ENCODE results near the gene DMD. TPM values are rescaled to one million over a fixed set of nuclear protein-coding genes. Genes with fewer than 3 reads are reported as not detected.

The DMD gene
- polyA plus RNA-seq, 1 donor from 2014 or later, result 21.6 TPM

DNA sequence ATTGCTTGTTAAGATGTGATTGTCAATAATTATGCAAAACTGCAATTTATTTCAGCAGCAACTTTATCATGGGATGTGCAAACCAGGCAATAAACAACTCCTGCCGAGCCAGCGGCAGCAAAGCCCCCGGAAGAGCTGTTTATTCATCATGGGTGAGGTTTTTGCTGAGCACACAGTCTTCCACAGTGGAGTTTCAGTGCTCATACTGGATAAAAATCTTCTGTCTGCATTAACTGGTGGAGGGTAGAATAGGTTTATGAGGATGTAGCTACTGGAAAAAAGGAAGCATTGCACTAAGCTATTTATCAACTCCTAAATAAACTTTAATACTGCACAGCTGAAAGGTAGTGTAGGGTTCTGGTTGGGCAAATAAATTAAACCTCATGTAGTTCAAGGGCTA is 1582.2 kb downstream of the DMD start:
- no peaks in the 10 kb centered on the region for H3K27me3 ChIP-seq (ENCODE audit: insufficient read depth, low read depth, low read length)
- no peaks in the 10 kb centered on the region for H3K9me2 ChIP-seq (ENCODE audit: insufficient read depth, low read length)
- H3K79me2 ChIP-seq (replicated peaks; ENCODE audit: insufficient read depth, low read length), result no peaks in the 10 kb centered on the region
- H2AFZ ChIP-seq (ENCODE audit: low read depth, low read length), result no peak overlapping the region
- no peaks in the 10 kb centered on the region for H3F3A ChIP-seq (ENCODE audit: insufficient read depth, low read length, poor library complexity, severe bottlenecking)
- H3K9ac ChIP-seq (ENCODE audit: low read length), result no peak overlapping the region
- H3K36me3 ChIP-seq (ENCODE audit: insufficient read depth, low read length), result no peaks in the 10 kb centered on the region
- H3K27ac ChIP-seq (ENCODE audit: low read length), result no peak overlapping the region
- no peak overlapping the region for H3K4me2 ChIP-seq (ENCODE audit: low read length)
- no peak overlapping the region for H3K4me3 ChIP-seq (ENCODE audit: low read length)
- H4K20me1 ChIP-seq (ENCODE audit: insufficient read depth), result no peaks in the 10 kb centered on the region
- TF ChIP-seq MXI1 (conservative IDR thresholded peaks at IDR 0.05; ENCODE audit: poor library complexity, severe bottlenecking), result no peak
- TF ChIP-seq TAF1 (IDR thresholded peaks at IDR 0.05; ENCODE audit: low read depth), result no peak
- no peak for TF ChIP-seq SMC3 (conservative IDR thresholded peaks at IDR 0.05; ENCODE audit: poor library complexity)
- no peak for TF ChIP-seq RAD21 (conservative IDR thresholded peaks at IDR 0.05)
- TF ChIP-seq, protein P1, sequence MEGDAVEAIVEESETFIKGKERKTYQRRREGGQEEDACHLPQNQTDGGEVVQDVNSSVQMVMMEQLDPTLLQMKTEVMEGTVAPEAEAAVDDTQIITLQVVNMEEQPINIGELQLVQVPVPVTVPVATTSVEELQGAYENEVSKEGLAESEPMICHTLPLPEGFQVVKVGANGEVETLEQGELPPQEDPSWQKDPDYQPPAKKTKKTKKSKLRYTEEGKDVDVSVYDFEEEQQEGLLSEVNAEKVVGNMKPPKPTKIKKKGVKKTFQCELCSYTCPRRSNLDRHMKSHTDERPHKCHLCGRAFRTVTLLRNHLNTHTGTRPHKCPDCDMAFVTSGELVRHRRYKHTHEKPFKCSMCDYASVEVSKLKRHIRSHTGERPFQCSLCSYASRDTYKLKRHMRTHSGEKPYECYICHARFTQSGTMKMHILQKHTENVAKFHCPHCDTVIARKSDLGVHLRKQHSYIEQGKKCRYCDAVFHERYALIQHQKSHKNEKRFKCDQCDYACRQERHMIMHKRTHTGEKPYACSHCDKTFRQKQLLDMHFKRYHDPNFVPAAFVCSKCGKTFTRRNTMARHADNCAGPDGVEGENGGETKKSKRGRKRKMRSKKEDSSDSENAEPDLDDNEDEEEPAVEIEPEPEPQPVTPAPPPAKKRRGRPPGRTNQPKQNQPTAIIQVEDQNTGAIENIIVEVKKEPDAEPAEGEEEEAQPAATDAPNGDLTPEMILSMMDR (IDR thresholded peaks at IDR 0.05; ENCODE audit: poor library complexity, severe bottlenecking), result no peak
- TF ChIP-seq EP300 (conservative IDR thresholded peaks at IDR 0.05; ENCODE audit: poor library complexity, severe bottlenecking), result no peak
- TF ChIP-seq POLR2AphosphoS5 (IDR thresholded peaks at IDR 0.05), result no peak
- TF ChIP-seq EZH2 (IDR thresholded peaks at IDR 0.05; ENCODE audit: borderline replicate concordance, insufficient read depth, low read length, poor library complexity, severe bottlenecking), result no peak
- TF ChIP-seq, protein P2, sequence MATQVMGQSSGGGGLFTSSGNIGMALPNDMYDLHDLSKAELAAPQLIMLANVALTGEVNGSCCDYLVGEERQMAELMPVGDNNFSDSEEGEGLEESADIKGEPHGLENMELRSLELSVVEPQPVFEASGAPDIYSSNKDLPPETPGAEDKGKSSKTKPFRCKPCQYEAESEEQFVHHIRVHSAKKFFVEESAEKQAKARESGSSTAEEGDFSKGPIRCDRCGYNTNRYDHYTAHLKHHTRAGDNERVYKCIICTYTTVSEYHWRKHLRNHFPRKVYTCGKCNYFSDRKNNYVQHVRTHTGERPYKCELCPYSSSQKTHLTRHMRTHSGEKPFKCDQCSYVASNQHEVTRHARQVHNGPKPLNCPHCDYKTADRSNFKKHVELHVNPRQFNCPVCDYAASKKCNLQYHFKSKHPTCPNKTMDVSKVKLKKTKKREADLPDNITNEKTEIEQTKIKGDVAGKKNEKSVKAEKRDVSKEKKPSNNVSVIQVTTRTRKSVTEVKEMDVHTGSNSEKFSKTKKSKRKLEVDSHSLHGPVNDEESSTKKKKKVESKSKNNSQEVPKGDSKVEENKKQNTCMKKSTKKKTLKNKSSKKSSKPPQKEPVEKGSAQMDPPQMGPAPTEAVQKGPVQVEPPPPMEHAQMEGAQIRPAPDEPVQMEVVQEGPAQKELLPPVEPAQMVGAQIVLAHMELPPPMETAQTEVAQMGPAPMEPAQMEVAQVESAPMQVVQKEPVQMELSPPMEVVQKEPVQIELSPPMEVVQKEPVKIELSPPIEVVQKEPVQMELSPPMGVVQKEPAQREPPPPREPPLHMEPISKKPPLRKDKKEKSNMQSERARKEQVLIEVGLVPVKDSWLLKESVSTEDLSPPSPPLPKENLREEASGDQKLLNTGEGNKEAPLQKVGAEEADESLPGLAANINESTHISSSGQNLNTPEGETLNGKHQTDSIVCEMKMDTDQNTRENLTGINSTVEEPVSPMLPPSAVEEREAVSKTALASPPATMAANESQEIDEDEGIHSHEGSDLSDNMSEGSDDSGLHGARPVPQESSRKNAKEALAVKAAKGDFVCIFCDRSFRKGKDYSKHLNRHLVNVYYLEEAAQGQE (IDR thresholded peaks at IDR 0.05; ENCODE audit: borderline replicate concordance), result no peak
- no peaks in the 10 kb centered on the region for H3K9me3 ChIP-seq (ENCODE audit: low read length)

DNA sequence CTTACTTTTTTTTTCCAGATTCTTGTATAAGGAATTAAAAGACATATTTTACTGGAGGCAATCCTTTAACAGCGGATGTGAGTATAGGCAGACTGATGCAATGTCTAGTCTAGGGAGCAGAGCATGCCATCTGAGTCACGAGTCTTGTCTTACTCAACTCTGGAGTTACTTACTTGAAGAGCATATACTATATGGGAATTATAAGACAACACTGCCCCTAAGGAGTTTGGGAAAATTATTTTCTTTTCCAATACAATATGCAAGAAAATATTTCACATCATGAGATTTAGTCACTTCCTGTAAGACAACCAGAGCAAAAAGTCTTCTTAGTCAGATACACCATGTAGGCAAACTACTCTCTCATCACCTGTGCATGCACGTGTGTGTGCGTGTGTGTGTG is 1602.2 kb downstream of the DMD start:
- Histone ChIP-seq H3K9me2 (ENCODE audit: insufficient read depth, low read length) (no peaks in the 10 kb centered on the region), H3K9me3 (ENCODE audit: low read length) (no peaks in the 10 kb centered on the region), H3K27ac (ENCODE audit: low read length) (no peak overlapping the region), H3K4me2 (ENCODE audit: low read length) (no peak overlapping the region), H3K36me3 (ENCODE audit: insufficient read depth, low read length) (no peaks in the 10 kb centered on the region), H2AFZ (ENCODE audit: low read depth, low read length) (no peak overlapping the region), H4K20me1 (ENCODE audit: insufficient read depth) (no peaks in the 10 kb centered on the region), H3K27me3 (ENCODE audit: insufficient read depth, low read depth, low read length) (no peaks in the 10 kb centered on the region), H3K9ac (ENCODE audit: low read length) (no peak overlapping the region), H3K4me3 (ENCODE audit: low read length) (no peak overlapping the region), H3F3A (ENCODE audit: insufficient read depth, low read length, poor library complexity, severe bottlenecking) (no peaks in the 10 kb centered on the region), H3K79me2 (replicated peaks; ENCODE audit: insufficient read depth, low read length) (no peaks in the 10 kb centered on the region)
- no peak for TF ChIP-seq SMC3 (conservative IDR thresholded peaks at IDR 0.05; ENCODE audit: poor library complexity)
- TF ChIP-seq TAF1 (IDR thresholded peaks at IDR 0.05; ENCODE audit: low read depth), result no peak
- no peak for TF ChIP-seq RAD21 (conservative IDR thresholded peaks at IDR 0.05)
- no peak for TF ChIP-seq POLR2AphosphoS5 (IDR thresholded peaks at IDR 0.05)

DNA sequence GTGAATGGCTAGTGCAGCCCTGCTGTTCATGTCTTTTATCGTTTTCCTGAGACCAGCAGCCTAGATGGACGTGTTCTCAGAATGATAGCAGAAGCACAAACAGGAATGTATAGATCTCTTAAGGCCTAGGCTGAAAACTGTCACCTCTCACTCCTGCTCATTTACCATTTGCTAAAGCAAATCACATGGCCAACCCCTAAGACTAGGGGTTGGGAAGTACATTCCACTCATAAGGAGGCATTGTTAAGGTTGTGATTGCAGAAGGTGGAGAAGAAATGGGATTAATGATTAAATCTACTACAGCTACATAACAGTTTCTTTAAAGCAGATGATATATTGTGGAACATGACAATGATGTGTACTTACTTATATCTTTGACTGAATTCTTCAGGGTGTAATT is 1602.7 kb downstream of the DMD start:
- H3K9ac ChIP-seq (ENCODE audit: low read length), result no peak overlapping the region

More for the DNA sequence above, 1602.7 kb downstream of the DMD start:
- no peaks in the 10 kb centered on the region for H3K27me3 ChIP-seq (ENCODE audit: insufficient read depth, low read depth, low read length)
- no peaks in the 10 kb centered on the region for H3K79me2 ChIP-seq (replicated peaks; ENCODE audit: insufficient read depth, low read length)
- H3K4me3 ChIP-seq (ENCODE audit: low read length), result no peak overlapping the region
- no peaks in the 10 kb centered on the region for H3K36me3 ChIP-seq (ENCODE audit: insufficient read depth, low read length)
- no peak overlapping the region for H3K4me2 ChIP-seq (ENCODE audit: low read length)
- H4K20me1 ChIP-seq (ENCODE audit: insufficient read depth), result no peaks in the 10 kb centered on the region
- TF ChIP-seq POLR2AphosphoS5 (IDR thresholded peaks at IDR 0.05) (no peak), TAF1 (IDR thresholded peaks at IDR 0.05; ENCODE audit: low read depth) (no peak), SMC3 (conservative IDR thresholded peaks at IDR 0.05; ENCODE audit: poor library complexity) (no peak), EZH2 (IDR thresholded peaks at IDR 0.05; ENCODE audit: borderline replicate concordance, insufficient read depth, low read length, poor library complexity, severe bottlenecking) (no peak), MXI1 (conservative IDR thresholded peaks at IDR 0.05; ENCODE audit: poor library complexity, severe bottlenecking) (no peak), RAD21 (conservative IDR thresholded peaks at IDR 0.05) (no peak), EP300 (conservative IDR thresholded peaks at IDR 0.05; ENCODE audit: poor library complexity, severe bottlenecking) (no peak)
- TF ChIP-seq, protein P1 (IDR thresholded peaks at IDR 0.05; ENCODE audit: poor library complexity, severe bottlenecking), result no peak
- TF ChIP-seq, protein P2 (IDR thresholded peaks at IDR 0.05; ENCODE audit: borderline replicate concordance), result no peak
- no peaks in the 10 kb centered on the region for H3K9me3 ChIP-seq (ENCODE audit: low read length)
- H3F3A ChIP-seq (ENCODE audit: insufficient read depth, low read length, poor library complexity, severe bottlenecking), result no peaks in the 10 kb centered on the region
- no peak overlapping the region for H2AFZ ChIP-seq (ENCODE audit: low read depth, low read length)
- no peak overlapping the region for H3K27ac ChIP-seq (ENCODE audit: low read length)
- no peaks in the 10 kb centered on the region for H3K9me2 ChIP-seq (ENCODE audit: insufficient read depth, low read length)
